Measurements from ENCODE around the gene TATDN3. TPM values are rescaled to one million over a fixed set of nuclear protein-coding genes. Genes with fewer than 3 reads are reported as not detected.

The TATDN3 gene
- total and polyA plus RNA-seq, 12 donors, result 10.2 to 37.9 (median 20.5) TPM

DNA sequence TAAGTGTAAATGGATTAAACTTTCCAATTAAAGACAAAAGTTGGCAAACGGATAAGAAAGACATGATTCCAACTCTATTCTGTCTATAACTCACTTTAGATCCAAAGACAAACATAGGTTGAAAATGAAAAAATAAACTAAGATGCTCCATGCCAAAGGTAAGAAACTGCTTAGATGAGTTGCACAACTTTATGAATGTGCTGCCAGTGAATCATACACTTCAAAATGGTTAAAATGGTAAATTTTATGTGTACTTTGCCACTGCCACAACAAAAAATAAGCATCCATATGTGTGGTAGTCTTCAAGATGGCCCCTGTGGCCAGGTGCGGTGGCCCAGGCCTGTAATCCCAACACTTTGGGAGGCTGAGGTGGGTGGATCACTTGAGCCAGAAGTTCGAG is 45.1 kb upstream of the TATDN3 start:
- Histone ChIP-seq H3K27ac (no peak overlapping the region), H3K9me3 (replicated peaks in 1 of 3) (no peaks in the 10 kb centered on the region), H3K36me3 (replicated peaks in 1 of 2) (no peaks in the 10 kb centered on the region), H3K27me3 (no peaks in the 10 kb centered on the region), H3K4me3 (no peak overlapping the region), H3K4me1 (replicated peaks in 1 of 2) (peaks cover 0 to 6% of the 10 kb centered on the region in 2 donors)
- TF ChIP-seq, protein P1, sequence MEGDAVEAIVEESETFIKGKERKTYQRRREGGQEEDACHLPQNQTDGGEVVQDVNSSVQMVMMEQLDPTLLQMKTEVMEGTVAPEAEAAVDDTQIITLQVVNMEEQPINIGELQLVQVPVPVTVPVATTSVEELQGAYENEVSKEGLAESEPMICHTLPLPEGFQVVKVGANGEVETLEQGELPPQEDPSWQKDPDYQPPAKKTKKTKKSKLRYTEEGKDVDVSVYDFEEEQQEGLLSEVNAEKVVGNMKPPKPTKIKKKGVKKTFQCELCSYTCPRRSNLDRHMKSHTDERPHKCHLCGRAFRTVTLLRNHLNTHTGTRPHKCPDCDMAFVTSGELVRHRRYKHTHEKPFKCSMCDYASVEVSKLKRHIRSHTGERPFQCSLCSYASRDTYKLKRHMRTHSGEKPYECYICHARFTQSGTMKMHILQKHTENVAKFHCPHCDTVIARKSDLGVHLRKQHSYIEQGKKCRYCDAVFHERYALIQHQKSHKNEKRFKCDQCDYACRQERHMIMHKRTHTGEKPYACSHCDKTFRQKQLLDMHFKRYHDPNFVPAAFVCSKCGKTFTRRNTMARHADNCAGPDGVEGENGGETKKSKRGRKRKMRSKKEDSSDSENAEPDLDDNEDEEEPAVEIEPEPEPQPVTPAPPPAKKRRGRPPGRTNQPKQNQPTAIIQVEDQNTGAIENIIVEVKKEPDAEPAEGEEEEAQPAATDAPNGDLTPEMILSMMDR (IDR thresholded peaks at IDR 0.05), result no peak
- no peak for TF ChIP-seq POLR2A (IDR thresholded peaks at IDR 0.05)
- WGBS, 4 donors, result 86 to 96% (median 94%) methylated on average over 1 to 3 of the region's 3 CpGs
- intact Hi-C loops (cut with DNase I), result no loop called here
- no peak for DNase-seq

DNA sequence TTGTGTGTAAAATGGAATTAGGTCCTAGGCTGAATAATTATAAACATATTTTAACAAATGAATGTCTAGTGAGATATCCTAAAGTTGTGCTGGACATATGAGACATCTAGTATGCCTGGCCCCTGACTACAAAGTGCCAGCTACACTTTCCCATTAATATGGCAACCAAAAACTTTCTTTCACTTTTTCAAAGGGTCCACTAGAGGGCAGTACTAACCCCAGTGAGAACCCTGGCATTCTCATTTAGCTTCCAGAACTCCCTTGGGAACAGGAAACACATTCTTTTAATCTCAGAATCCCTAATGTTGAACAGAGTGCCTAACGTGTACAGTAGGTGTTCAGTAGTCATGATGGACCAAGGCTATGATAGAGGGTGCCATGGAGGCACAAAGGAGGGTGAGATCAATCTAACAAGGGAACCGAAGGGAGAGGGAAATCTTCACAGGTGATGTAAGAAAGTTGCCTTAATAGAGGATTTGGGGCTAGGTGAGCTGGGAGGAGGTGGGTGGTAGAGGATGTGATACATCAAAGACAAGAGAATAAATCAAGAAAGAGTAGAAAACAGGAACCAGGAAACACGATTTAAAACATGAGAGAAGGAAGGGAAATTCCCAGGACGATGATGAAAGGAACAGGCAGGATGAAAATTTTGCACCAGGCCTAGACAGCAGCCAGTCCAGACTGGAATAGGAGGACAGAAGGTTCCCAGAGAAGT is 41.7 kb upstream of the TATDN3 start:
- peaks cover 4 to 24% of the 10 kb centered on the region in 2 donors for H3K4me1 ChIP-seq (replicated peaks in 1 of 2)
- H3K27ac ChIP-seq, result no peak overlapping the region
- no peak for TF ChIP-seq POLR2A (IDR thresholded peaks at IDR 0.05)
- TF ChIP-seq, protein P1 (IDR thresholded peaks at IDR 0.05), result peak; percentile 57 to 80 (median 63)
- H3K27me3 ChIP-seq, result no peaks in the 10 kb centered on the region
- WGBS, 4 donors, result 47 to 50% (median 48%) methylated on average over 4 of the region's 4 CpGs
- no peak overlapping the region for H3K4me3 ChIP-seq
- H3K36me3 ChIP-seq (replicated peaks in 1 of 2), result no peaks in the 10 kb centered on the region
- intact Hi-C loops (cut with DNase I), result no loop called here
- H3K9me3 ChIP-seq (replicated peaks in 1 of 3), result no peaks in the 10 kb centered on the region
- DNase-seq, result peak in 1 of 7 donors; percentile 10

DNA sequence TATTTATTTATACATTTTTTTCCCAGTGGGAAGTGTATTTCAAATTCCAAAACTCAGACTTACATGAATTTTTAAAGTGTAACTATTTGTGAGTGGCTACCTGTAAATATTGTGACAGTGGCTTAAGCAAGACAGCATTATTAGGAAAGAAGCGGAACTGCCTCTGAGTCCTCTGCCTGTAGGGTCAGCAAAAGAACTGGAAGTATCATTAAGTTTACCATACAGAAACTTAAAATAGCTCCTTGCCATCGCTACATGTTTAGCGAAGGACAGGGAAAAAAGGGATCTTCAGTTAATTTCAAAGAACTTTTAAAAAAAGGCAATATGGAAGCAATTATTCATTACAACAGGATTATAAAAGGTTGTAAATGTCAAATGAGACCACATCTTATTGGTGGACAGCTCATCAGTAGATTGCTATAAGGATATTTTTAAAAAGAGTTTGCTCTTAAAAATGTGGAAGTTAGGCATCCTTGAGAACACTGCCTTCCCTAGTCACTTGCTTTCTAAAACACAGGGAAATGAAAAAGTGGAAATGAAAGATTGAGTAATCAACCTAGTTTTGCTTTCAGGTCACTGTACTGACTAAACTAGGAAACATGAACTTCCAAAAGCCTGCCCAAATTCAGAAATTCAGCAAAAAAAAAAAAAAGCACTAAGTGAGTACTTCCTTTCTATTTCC is 39.3 kb upstream of the TATDN3 start:
- whole genome bisulfite sequencing, 4 donors, result 46 to 81% (median 67%) methylated on average over 3 of the region's 3 CpGs
- H3K9me3 ChIP-seq (replicated peaks in 1 of 3), result no peaks in the 10 kb centered on the region
- H3K4me3 ChIP-seq, result peak overlapping the region in 1 of 4 donors; percentile 43
- H3K36me3 ChIP-seq (replicated peaks in 1 of 2), result no peaks in the 10 kb centered on the region
- H3K27ac ChIP-seq, result peak overlapping the region in 3 of 5 donors; percentile 38 to 78 (median 48)
- intact Hi-C loops (cut with DNase I), result no loop called here
- no peak for DNase-seq
- H3K27me3 ChIP-seq, result no peaks in the 10 kb centered on the region
- H3K4me1 ChIP-seq (replicated peaks in 1 of 2), result peaks cover 4 to 24% of the 10 kb centered on the region in 2 donors
- no peak for TF ChIP-seq POLR2A (IDR thresholded peaks at IDR 0.05)
- TF ChIP-seq, protein P1 (IDR thresholded peaks at IDR 0.05), result no peak

DNA sequence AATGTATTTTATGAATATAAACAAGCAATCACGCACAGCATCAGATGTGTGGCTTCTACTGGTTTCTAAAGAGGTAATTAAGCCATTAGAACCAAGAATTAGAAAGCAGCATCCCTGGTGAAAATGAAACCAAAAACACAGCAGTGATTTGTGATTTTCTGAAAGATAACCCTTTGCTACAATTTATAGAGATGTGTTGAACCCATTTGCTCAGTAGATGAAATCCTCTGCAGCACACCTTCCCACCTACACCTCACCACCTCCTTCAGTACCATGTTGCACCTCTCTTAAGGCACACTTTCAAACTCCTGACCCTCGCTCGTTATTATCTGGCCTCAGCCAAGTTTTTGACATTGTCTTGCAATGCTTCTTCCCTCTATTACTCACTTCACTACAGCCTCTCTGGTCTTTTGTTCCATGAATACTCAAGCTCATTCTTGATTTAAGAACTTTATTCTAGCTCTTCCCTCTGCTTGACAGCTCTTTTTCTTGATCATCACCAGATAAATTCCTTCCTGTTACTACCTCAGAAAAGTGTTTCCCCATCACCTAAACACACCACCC is 38.7 kb upstream of the TATDN3 start:
- H3K27me3 ChIP-seq, result no peaks in the 10 kb centered on the region
- no peaks in the 10 kb centered on the region for H3K36me3 ChIP-seq (replicated peaks in 1 of 2)
- intact Hi-C loops (cut with DNase I), result no loop called here
- H3K4me3 ChIP-seq, result peak overlapping the region in 1 of 4 donors; percentile 43
- no peak for DNase-seq
- TF ChIP-seq, protein P1 (IDR thresholded peaks at IDR 0.05), result no peak
- no peak for TF ChIP-seq POLR2A (IDR thresholded peaks at IDR 0.05)
- H3K4me1 ChIP-seq (replicated peaks in 1 of 2), result peaks cover 4 to 24% of the 10 kb centered on the region in 2 donors
- 10 to 33% (median 31%) methylated on average over 3 of the region's 3 CpGs for WGBS, 4 donors
- no peaks in the 10 kb centered on the region for H3K9me3 ChIP-seq (replicated peaks in 1 of 3)
- H3K27ac ChIP-seq, result peak overlapping the region in 3 of 5 donors; percentile 38 to 78 (median 48)

Measured in adrenal gland (tissue), 12 donors.